Measurements from ENCODE around the gene ZFYVE21.
A peak's percentile ranks its signal among the peaks of the same experiment; 100 is the strongest.

The ZFYVE21 gene

DNA sequence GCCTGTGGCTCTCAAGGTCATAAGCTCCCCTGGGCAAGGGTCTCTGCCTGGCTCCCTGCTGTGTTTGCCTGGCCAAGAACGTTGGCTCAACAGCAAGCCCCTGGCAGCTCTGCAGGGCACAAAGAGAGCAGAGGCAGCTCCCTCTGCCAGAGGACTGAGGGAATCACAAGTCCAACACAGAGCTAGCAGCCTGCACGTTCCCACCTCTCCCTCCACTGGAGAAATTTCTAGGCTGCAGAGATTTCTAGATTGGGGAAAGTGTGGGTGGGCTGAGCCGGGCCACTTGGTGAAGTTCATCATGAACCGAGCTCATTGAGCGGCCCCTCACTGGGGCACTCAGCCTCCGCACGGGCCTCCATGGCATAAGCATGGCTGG is 19.8 kb downstream of the ZFYVE21 start:
- Histone ChIP-seq H3K27ac (peak overlapping the region; percentile 67 to 85), H3K4me3 (no peak overlapping the region)
- peak; percentile 75 for DNase-seq (ENCODE audit: low spot score)

DNA sequence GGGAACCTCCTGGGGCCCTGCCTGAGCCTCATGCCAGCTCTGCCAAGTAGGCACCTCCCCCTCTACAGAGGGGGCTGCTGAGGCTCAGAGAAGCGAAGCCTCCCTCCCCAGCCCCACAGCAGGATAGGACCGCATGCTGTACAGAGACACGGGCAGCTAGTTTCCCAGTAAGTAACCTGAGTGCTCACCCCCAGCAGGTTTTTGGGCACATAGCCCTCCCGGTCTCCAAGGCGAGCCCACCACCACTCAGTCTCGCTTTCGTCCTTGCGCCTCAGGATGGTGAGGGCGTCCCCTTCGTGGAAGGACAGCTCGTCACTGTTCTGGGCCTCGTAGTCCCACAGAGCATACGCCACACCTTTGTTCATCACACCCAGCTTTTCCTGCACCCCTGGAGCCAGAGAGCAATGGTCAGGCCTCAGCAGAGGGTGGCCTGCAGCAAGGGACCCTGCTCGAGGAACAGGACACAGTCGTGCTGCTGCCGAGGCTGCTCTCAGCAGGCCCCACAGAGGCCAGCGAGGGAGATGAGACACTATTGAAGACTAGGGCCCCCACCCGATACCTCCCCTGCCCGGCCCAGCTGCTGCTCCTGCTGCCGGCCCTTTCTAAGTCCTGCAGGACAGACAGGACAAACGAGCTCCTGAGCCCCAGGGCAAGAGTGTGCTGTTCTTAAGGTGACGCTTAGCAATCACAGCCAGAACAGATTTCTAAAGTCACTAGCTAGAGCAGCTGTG is 20.4 kb downstream of the ZFYVE21 start:
- H3K27ac ChIP-seq: peak overlapping the region; percentile 67 to 85
- no peak for DNase-seq (ENCODE audit: low spot score)
- TF ChIP-seq, protein P1, sequence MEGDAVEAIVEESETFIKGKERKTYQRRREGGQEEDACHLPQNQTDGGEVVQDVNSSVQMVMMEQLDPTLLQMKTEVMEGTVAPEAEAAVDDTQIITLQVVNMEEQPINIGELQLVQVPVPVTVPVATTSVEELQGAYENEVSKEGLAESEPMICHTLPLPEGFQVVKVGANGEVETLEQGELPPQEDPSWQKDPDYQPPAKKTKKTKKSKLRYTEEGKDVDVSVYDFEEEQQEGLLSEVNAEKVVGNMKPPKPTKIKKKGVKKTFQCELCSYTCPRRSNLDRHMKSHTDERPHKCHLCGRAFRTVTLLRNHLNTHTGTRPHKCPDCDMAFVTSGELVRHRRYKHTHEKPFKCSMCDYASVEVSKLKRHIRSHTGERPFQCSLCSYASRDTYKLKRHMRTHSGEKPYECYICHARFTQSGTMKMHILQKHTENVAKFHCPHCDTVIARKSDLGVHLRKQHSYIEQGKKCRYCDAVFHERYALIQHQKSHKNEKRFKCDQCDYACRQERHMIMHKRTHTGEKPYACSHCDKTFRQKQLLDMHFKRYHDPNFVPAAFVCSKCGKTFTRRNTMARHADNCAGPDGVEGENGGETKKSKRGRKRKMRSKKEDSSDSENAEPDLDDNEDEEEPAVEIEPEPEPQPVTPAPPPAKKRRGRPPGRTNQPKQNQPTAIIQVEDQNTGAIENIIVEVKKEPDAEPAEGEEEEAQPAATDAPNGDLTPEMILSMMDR (IDR thresholded peaks at IDR 0.05): no peak
- no peak overlapping the region for H3K4me3 ChIP-seq

More for the DNA sequence above, 19.8 kb downstream of the ZFYVE21 start:
- TF ChIP-seq, protein P1 (IDR thresholded peaks at IDR 0.05): no peak

DNA sequence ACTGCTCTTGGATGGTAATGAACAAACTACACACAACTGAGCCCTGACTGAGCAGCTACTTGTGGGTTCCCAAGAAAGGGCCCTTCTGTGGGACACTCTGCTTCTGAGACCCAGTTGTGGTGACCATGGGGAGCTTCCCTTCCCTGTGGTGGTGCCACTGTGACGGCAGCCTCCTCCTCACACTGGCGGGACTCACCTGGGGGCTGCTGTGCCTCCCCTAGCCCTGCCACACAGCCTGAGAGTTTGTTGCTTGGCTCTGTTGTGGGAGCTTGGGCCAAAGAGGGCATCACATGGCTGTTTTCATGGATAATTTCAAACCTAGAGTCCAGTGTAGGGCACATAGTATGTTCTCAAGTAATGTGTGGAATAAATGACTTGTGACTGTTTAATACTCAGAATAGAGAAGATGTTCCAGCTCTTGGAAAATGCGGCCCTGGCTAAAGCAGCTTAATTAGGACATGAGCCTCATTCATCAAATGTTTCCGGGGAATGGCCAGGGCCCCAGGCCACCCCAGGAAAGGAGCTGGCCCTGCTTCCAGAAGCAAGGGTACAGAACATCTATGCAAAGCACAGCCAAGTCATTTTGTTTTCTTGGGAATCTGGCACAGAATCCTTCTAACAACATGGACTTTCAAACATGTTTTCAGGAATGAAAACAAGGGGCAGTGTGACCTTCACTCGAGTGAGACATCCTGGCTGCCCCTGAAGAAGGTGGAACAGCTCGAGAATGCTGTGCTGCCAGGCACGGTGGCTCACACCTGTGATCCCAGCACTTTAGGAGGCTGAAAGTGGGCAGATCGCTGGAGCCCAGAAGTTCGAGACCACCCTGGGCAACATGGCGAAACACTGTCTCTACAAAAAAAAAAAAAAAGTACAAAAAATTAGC is 21.2 kb downstream of the ZFYVE21 start:
- H3K27ac ChIP-seq: peak overlapping the region; percentile 67 to 85

DNA sequence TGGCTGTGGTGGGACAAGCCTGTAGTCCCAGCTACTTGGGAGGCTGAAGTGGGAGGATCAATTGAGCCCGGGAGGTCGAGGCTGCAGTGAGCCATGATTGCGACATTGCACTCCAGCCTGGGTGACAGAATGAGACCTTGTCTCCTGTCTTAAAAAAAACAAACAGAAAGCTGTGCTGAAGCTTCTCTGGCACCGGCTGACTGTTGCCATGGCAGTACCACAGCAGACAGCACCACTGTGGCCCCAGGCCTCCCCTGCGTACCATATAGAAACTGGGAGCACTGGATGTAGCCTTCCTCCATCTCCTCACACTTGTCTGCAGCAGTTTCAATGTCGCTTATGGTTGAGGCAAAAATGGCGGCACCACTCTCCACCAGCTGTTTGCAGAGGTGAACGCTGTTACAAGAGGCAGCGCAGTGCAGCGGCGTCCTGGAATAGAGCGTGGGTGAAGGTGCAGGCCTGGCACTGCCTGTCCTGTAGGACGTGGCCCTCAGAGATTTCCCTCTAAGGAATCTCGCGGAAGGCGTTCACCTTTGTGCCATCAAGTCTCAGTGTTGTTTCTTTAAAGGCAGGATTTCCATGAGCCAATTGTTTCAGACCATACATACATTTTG is 21.9 kb downstream of the ZFYVE21 start:
- peak overlapping the region in 1 of 2 donors; percentile 67 for H3K27ac ChIP-seq
- DNase-seq (ENCODE audit: low spot score): no peak
- H3K4me3 ChIP-seq: no peak overlapping the region
- TF ChIP-seq, protein P1 (IDR thresholded peaks at IDR 0.05): no peak

More for the DNA sequence above, 21.2 kb downstream of the ZFYVE21 start:
- TF ChIP-seq, protein P1 (IDR thresholded peaks at IDR 0.05): no peak
- H3K4me3 ChIP-seq: no peak overlapping the region
- no peak for DNase-seq (ENCODE audit: low spot score)

DNA sequence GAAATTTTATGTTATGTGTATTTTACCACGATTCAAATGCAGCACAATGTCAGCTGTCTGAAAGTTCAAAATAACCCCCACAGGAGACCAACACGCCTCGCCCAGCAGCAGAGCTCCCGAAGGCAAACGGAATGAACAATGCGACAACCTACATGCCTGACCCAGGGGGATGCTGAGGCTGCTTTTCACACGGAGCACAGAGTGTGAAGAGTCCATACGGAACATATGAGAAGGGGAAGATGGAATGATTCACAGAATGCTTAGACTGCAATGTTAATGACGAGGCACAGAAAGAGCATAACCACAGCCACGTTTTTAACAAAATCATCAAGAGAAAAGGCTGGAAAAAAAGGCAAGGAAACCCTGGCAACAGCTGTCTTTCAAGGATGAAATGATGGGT is 22.6 kb downstream of the ZFYVE21 start:
- Histone ChIP-seq H3K4me3 (no peak overlapping the region), H3K27ac (no peak overlapping the region)
- no peak for DNase-seq (ENCODE audit: low spot score)
- TF ChIP-seq, protein P1 (IDR thresholded peaks at IDR 0.05): no peak

DNA sequence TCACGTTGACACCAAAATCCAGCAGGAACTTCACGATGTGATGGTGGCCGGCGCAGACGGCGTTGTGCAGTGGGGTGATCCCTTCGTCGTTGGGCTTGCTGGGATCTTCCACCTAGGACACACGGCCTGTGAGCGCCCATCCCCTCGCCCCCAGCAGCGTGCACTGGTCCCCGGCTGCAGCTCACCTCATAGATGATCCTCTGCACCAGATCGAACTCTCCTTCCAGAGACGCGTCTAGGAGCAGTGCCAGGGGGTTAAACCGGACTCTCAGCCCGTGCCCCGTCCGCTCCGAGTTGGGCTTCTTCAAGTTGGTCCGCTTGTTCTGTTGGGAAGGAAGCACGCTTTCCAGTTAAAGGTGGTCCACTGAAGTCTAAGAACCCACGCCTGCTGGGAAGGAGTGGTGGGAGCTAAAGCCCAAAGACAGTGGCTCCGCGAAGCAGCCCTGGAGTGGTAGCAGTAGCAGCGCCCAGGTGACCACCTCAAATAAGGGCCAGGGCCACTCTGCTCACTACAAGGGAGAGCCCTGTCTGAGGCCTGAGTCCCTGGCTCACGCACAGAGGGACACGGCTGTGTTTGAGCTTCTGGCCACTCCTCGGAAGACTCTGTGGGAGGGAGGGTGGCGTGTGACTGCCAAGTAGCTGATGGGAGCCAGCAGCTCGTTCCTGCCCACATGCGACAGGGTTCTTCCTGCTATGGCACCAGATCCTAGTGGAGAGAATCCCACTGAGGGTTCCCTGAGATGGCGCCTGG is 23.3 kb downstream of the ZFYVE21 start:
- no peak for DNase-seq (ENCODE audit: low spot score)
- Histone ChIP-seq H3K4me3 (no peak overlapping the region), H3K27ac (no peak overlapping the region)
- TF ChIP-seq, protein P1 (IDR thresholded peaks at IDR 0.05): no peak

Measured in coronary artery (tissue), 2 donors.